T-helper 1 cell treated with Interleukin-12 subunit alpha and Interleukin-12 subunit beta and Interleukin-4 antibody, amounts not matched to agents 30 ng/mL and 1 ng/mL, for 36 hours (primary cell): ENCODE data around the gene SAE1. TPM values are rescaled to one million over a fixed set of nuclear protein-coding genes. Genes with fewer than 3 reads are reported as not detected.

ENCODE experiments used
- intact Hi-C: fragments of 100-400 bp; cut with micrococcal nuclease; formaldehyde crosslinking; loops from one replicate; pipeline ENCODE4 v1.15.1; 2024
- total RNA-seq: library from RNA; stranded (reverse); gene quantifications from 2 replicates; pipeline ENCODE4 v1.2.3, GENCODE V29; 2022

SAE1 gene
- total RNA-seq, 1 donor from 2014 or later = 116 TPM

DNA sequence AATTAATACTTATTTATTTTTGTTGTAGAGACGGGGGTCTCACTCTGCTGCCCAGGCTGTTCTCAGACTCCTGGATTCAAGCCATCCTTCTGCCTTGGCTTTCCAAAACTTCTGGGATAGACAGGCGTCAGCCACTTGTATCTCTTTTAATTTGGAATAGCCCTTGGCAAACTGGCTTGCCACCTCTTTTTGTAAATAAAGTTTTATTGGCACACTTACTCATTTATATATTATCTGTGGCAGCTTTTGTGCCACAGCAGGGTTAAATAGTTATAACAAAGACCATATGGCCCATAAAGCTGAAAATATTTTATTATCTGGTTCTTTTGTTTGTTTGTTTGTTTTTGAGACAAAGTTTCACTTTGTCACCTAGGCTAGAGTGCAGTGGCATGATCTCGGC is 69.9 kb downstream of the SAE1 start:
- intact Hi-C loops = no loop called here

DNA sequence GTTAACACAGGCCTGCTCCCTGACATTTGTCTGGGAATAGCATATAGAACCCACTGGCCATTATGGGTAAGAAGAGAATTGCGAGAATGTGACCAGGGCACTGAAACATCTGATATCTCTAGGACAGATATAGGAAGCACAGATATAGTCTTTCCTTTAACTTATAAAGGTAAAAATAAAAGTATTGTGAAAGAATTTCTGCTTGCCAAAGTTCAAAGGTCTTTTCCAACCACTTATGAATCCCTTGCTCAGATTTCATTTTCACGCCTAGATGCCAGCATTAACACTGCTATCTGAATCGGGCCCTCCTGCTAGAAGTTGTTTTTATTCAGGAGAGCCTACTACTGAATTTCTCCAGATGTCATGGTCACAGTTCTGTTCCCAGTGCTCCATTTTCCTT is 72.6 kb downstream of the SAE1 start:
- intact Hi-C loops = no loop called here

DNA sequence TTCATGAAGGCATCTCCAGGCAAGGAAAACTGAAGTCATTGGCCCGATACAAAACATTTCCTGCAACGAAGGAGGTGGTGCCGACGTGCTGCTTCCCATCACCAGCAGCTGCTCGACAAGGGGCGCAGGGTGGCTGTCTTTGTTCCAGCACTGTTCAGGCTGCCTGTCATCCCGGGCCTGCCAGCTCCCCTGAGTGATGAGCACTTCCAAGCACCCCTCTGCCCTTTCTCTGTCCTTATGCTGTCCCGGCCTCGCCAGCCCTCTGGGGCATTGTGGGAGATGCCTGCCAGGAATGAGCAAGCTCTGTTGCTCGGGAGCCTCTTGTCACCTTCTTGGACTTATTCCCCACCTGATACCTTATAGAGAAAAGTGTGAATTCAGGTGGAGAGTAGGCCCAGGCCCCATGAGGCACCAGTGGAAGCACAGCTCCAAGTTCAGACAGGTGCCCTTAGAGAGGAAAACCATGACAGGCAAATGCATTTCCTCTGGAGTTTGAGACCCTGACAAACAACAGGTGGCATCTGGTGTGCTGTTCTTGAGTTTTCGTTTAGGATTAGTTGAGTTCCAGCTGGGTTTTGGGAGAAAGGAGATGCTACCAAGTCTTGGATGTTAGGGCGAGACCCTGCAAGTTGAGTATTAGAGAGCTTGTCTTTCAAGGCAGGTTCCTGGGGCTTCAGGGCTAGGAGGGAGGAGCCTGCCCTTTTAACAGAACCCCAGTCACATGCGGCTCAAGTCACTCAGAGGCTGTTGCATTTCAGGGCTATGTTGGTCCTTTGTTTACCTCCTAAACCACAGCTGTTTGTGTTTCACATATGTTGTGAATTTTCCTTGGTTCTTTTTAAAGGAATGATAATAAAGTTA is 78.9 kb downstream of the SAE1 start:
- intact Hi-C loops = loop anchor here (1.0 to 2.0 kb wide), 5 partner anchors 17 to 60 kb away; no protein-coding TSS in a partner anchor

DNA sequence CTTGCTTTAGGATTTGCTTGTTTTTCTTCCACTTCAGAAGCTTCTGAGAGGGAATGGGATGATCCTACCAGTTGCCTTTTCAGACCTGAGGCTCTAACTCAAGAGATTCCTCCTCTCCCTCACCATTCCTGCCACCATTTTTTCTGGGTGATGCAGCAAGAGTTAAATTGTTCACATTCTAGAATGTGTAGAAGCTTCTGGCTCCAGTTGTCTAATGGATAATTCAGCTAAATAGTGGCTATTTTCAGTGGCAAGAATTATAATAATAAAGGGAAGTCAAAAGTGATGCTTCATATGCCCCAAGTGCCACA is 79.5 kb downstream of the SAE1 start:
- intact Hi-C loops = loop anchor here (1.0 to 2.0 kb wide), 5 partner anchors 16 to 61 kb away; no protein-coding TSS in a partner anchor

DNA sequence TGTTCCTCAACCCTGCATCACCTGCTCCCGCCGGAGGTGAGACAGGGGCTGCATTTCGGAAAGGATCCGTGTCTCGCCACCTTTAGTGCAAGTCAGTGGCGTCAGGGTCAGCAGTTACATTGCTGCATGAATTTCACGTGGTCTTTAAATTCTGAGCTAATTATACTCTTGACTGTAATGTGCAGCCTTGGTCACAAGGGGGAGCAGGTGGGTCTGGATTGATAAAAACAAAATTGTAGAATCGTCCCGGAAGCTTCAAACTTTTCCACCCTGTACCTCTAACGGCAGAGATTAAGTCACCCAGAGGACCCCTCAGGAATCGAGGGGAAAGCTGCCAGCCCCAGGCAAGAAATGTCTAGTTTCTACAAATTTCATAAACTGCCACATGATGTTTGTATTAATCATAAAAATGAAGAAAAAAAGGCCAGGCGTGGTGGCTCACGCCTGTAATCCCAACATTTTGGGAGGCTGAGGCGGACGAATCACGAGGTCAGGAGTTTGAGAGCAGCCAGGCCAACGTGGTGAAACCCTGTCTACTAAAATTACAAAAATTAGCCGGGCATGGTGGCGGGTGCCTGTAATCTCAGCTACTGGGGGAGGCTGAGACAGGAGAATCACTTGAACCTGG is 80.2 kb downstream of the SAE1 start:
- intact Hi-C loops = loop anchor here (1.0 to 2.0 kb wide), 5 partner anchors 15 to 62 kb away; no protein-coding TSS in a partner anchor

DNA sequence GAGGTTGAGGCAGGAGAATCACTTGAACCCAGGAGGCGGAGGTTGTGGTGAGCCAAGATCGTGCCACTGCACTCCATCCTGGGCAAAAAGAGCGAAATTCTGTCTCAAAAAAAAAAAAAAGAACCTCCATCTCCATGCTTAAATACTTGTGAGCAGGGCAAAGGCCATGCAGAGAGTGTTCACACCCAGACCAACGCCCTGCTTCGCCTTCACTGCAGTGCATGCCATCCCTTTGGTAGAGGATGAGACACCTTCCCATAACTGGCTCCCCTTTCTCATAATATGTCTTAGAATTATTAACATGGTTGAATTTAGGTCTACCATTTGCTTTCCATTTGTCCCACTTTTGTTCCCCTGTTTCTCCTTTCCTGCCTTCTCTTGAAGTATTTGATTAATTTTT is 84.9 kb downstream of the SAE1 start:
- intact Hi-C loops = no loop called here

DNA sequence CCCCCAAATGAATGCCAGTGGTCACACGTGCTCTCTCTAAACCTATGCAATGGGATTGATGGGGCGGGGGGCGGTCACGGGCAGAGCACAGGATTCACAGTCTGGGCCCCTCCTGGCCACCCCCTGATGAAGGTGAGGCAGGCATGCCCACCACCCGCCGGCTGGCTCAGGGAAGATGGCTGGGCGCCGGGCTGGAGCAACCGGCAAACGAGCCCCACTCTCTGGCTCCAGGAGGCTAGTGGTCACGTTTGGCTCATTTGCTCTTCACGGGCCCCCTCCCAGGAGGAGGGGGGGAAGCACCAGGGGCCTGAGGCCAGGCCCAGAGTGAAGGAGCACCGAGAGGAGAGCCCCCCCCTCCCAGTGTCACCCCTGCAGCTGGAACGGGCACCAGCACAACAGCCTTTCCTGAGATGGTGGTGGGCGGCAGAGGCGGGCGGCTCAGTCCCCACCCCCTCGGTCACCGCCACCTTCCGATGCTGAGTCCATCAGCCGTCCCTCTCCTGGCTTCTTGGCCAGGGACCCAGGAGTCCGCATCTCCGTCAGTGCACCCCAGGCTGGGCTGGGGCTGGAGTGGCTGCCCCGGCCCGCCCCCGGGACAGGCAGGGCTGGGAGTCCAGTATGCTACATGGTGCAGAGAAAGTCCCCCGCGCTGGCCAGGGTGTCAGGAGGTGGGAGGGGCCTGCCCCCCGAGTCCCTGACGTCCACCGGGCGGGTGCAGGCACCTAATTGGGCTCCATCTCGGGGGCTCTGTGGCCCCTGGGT is 90.6 kb downstream of the SAE1 start:
- intact Hi-C loops = no loop called here

DNA sequence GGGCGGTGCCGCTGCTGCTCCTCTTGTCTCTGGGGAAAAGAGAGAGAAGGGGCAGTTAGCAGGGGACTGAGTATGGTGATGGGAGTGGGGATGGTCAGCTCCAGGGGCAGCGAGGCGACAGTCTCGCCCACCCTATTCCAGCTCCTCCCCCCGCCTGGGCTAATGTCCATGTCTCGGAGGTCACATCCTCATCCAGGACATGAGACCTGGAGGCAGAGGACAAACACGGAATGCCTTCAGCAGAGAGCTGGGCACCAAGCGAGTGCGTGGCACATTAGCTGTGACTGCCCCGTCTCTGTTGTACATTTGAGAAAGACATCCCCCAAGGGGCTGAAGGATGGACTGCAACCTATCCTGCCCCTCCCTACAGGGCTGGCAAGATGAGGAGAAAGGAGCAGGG is 91.3 kb downstream of the SAE1 start:
- intact Hi-C loops = no loop called here

DNA sequence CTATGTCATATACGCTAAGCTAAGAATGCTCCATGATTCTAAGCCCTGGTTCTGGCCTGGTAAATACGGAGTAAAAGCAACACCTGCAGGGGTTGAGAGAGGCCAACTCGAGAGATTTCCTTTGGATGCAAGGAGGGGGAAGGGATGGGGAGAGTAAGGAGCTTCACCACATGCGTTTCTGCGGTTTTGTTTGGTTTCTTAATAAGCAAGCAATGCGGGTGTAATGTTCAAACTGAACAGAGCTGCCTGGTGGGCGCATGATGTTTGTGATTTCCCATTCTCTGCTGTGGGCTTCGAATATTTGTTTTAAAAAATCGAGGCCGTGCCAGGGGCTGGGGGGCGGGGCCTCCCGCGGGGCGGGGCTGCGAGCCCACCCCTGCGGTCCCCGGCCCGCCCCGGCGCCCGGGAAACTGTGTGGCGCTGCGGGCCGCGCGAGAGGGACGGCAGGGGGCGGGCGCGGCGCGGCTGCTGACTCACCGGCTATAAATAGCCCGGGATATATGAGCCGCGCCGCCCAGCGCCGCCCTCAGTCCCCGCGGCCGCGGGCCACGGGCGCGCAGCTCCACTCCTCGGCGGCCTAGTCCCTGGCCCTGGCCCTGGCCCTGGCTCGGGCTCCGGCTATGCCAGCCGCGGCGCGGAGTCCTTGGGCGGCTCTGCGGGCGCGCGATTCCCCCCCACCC is 95.3 kb downstream of the SAE1 start:
- intact Hi-C loops = loop anchor here (1.0 to 5.0 kb wide), 9 partner anchors 16 to 439 kb away; partner anchors contain the start of genes CCDC9, INAFM1, SLC1A5 and TMEM160

DNA sequence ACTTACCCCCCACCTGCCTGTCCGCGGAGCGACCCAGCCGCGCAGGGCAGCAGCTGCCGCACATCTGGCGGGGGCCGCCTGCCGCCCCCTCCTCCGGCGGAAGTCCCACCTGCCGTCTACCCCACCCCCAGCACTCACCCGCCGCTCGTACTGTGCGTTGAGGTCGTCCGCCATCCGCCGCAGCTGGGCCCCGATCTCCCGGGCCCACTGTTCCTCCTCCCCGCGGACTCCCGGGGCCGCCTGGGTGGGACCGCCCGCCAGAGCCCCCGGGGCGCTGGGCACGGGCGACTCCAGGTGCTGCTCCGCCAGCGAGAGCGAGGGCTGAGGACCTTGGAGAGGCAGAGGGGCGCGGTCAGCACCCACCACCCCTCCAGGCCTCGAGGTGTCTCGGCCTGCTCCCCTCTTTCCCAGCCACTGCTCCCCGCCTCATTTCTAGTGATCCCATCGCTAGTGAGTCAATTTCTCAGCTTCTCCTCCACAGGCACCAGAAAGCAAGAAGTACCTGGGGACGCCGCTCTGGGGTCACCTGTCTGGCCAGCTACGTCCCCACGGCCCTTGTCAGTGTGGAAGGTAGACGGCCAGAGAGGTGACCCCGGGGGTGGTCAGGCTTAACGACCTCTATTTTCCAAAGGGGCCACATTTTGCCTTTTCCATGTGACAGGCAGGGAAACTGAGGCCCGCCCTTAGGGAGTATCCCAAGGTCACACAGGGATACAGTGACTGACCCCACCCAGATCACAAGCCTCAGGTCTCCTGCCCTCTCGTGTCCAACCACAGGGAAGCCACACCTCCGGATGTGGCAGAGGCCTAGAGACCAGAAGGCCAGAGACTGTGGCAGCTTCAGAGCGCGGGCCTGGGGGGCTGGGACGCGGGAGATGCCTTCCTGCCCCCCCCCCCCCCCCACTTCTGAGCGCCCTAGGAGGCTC is 96.1 kb downstream of the SAE1 start:
- intact Hi-C loops = loop anchor here (1.0 to 5.0 kb wide), 9 partner anchors 16 to 439 kb away; partner anchors contain the start of genes CCDC9, INAFM1, SLC1A5 and TMEM160

DNA sequence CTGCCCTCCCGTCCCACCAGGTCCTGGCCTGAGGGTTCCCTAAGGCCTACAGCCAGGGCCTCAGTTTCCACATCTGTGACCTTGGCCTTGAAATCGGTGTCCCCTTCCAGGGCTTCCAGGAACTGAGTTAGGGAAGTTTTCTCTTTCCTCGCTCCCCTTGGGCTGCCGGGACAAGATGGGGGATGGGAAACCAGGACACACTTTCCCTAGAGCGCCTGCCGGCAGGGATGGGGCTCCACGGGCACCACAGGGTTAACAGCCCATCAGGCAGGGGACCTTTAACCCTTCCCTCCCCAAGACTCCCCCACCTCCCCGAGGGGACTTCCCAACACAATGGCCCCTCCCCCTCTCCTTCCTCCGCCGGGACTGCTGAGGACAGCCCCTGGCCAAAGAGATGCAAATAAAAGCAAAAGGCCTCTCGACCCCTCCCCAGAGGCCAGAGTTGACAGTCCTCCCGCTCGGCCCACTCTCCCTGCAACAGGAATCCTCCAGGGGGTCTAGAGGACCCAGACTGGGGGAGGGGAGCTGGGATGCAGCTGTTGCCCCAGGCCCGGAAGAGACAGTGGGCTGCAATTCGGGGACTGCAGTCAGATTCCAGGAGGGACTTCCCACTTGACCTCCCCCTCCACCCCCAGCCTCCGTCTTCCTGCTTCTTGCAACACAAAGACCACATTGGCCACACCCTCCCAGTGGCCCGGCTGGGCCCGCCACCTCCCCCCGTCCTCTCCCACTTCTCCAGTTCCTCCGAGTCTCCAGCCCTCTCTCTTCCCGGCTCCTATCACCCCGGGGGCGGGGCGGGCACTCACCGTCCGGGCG is 96.9 kb downstream of the SAE1 start:
- intact Hi-C loops = loop anchor here (5.0 kb wide), 3 partner anchors 70 to 440 kb away; partner anchors contain the start of genes SLC1A5 and TMEM160

DNA sequence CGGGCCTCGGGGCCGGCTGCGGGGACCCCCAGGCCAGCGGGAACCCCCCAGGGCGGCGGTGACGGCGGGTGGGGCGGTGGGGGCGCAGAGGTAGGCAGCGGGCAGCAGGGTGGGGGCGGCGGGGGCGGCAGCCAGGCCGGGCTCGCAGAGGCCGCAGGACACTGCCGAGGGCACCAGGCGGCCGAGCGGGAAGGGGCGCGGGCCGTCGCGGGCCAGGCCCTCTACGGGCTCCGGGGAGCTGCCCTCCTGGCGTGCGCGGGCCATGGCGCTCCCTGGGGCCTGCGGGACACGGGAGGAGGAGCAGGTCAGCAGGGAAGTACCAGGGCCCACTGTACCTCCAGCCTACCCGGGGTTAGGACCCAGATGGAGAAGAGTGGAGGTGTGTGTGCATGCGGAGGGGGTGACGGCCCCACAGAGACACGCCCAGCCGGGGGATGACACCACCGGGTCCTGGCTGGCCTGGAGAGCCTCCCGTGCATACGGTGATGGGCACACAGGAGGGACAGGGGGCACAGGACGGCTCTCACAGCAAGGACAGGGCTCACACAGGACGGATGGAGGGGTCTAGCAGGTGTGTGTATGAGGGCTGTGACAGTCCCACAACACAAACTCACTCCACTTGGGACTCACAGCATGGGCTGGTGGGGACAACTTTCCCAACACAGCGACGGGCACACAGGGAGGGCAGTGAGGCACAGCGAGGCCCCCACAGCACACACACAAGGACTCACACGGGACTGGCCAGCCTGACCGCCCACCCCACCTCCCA is 97.7 kb downstream of the SAE1 start:
- intact Hi-C loops = loop anchor here (5.0 kb wide), 3 partner anchors 71 to 441 kb away; partner anchors contain the start of genes SLC1A5 and TMEM160

DNA sequence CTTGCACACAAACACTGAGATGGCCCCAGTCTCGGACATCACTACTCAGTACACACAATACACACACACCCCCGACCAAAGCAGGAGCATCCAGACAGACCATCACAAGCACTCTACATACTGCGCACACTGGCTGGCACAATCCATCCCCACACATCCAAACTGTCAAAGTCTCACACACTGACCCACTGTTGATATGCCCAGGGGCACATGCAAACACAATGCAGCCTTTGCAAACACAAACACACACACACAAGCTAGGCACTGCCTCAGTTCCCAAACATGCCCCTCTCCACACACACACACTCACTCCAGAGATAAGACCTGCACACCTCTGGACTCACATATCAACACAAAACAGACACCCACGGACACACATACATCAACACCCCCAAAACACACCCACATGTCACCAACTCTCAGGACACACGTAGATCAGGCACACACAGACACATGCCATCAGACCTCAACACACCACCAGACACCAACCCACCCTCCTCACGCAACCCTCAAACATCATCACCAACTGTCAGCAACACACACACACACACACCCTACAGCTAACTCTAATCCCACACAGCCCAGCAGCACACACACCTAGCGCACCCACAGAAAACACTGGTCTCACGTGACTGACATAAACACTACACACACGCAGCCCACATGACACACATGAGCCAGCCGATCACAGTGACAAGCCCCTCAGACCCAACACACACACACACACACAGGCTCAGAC is 98.5 kb downstream of the SAE1 start:
- intact Hi-C loops = loop anchor here (5.0 kb wide), 3 partner anchors 72 to 442 kb away; partner anchors contain the start of genes SLC1A5 and TMEM160

DNA sequence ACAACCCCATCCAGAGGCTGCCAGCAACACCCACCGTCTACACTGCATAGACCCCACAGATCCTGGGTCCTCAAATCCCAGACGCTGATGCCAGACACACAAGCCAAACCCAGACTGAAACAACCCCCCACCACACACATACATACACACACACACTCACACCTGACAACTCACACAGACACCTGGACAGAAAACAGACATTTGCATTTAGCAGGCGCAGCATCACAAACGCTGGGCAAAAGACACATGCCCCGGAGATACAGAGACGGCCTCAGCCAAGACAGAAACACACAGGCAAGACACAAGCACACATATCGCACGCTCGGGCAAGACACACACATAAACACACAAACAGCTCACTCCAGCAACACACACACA is 99.0 kb downstream of the SAE1 start:
- intact Hi-C loops = loop anchor here (1.0 to 5.0 kb wide), 5 partner anchors 15 to 442 kb away; partner anchors contain the start of genes INAFM1, SLC1A5 and TMEM160

DNA sequence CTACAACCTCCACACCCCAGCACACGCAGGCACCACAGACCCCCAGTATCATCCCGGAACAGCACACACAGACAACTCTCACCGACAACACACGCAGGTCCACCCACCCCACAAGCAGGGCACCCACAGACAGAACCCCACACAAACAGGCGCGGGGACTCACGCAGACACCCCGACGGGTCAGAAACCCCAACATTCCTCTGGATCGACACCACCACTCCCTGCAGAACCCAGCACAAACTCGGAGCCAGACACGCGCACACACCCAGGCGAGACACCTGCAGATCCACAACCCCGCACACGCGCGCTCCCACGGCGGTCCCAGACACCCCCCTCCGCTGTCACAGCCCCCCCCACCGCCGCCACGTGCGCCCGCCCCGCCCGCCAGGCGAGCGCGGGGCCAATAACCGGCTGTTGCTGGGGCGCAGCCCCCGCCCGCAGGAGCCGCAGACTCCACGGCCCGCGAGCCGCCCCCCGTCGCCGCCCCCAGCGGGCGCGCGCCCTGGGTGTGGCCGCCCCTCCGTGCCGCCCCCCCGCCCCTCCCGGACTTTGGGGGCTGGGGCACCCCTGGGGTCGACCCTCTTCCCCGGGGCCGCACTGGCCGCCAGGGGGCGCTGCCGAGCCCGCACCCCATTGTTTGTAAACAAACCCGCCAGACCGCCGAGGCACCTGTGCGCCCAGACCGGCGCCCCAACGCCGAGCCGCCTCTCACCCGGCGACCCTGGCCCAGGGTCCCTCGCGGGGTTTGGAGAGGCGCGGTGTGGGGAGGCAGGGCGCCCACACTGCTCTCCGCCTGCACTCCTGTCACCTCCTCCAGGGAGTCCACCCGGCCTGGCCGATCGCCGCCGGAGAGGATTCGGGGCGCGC is 99.7 kb downstream of the SAE1 start:
- intact Hi-C loops = loop anchor here (1.0 kb wide), 2 partner anchors 14 to 44 kb away; partner anchors contain the start of gene INAFM1

DNA sequence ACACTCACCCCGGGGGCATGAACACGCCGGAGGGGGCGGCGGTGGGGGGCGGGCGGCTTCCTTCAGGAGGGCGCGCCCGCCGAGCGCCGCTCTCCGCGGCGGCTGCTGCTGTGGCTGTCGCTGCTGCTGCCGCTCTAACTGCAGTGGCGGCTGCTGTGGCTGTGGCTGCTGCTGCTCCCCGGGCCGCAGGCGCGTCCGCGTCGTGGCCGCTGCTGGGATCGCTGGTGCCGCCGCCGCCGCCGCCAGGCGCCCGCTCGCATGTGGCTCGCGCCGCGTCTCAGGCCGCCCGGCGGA is 100.2 kb downstream of the SAE1 start, which contains the start of gene BBC3:
BBC3 (minus strand) TSS at position 279 of the 294 bp plus-strand sequence. CDS start 2,768 bp downstream, outside the sequence.
- intact Hi-C loops = loop anchor here (1.0 kb wide), 3 partner anchors 10 to 43 kb away; partner anchors contain the start of gene INAFM1
